HG03159 (cell line): ENCODE measurements around the gene PPP1R13B.

Experiments
- ATAC-seq: cut with Tn5 transposase; IDR thresholded peaks from one replicate; pipeline ENCODE4 v1.9.1; 2021; ENCODE audit warnings: mild to moderate bottlenecking, moderate library complexity; ENCODE audit not compliant: unreplicated experiment

The PPP1R13B gene

DNA sequence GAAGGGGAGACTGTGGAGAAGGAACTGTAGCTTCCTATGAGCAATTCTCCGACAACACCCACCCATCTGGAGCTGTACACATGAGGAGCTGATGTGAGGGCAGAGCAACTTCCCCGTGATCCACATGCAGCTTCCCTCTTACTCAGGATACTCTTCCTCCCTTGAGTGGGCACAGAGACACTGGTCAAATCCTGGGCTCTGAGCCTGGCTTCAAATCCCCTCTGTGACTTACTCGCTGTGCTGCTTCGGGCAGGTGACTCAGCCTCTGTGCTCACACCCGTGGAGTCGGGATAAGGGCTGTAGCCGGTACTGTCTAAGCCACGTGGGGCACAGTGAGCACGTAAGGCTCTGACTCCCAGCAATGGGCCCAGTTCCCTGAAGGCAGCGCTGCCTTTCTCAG lies 100.7 kb downstream of the PPP1R13B start:
- ATAC-seq, result no peak

DNA sequence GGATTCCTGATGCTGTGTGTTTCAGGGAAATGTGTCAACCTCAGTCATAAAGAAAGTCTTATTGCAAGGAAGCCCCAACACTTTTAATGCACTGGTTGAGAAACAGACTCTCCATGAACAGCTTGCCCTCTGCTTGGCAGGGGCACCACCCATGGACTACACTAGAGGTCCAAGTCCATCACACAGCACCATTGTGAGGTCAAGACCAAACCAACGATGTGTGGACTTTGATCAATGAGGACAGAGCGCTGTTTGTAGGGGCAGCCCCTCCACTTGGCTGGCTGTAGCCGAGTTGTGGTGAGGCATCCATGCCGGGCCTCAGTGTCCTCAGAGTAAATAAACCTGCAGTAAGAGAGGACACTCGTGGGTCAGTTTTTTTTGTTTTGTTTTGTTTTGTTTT lies 102.0 kb downstream of the PPP1R13B start:
- ATAC-seq, result no peak

DNA sequence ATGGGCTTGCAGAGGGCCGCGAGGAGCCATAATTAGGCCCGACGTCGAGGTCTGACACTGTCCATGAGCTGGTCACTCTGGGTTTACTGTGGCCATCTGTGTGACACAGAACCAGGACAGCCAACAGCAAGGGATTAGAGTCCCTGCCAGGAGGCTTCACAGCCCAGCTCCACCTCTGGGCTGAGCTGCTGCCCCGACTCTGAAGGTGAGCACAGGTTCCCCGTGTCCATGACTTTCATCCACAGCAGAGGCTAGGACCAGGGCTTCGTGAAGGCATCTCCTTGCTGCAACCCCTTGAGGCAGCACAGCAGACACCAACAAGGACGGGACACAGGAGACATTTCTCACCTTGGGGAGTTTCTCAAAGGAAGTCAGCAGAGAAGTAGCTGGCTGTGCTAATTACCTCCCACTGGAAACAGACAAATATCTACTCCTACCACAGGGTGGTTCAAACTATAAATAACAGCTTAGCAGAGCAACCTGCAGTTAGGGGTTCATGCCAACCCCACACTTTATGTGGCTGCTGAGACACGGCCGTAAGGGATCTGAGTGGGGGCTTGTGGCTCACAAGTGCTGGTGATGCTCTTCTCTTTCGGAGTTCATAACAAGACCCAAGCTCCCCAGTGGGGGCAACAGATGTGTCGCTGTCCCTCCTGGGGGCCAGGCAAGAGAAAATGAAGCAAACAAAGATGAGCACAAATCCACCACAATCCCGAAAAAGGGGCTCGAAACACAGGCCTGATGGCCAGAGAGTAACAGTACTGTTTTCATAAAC lies 102.6 kb downstream of the PPP1R13B start:
- no peak for ATAC-seq

GRCh38 chr14:103743691-103744090 lies 103.7 kb downstream of the PPP1R13B start:
- no peak for ATAC-seq

GRCh38 chr14:103742499-103743255 lies 104.7 kb downstream of the PPP1R13B start:
- ATAC-seq, result no peak

- ATAC-seq, result no peak
Measured at GRCh38 chr14:103741876-103742275, 105.5 kb downstream of the PPP1R13B start.

- ATAC-seq, result no peak
Measured at GRCh38 chr14:103740991-103741689, 106.2 kb downstream of the PPP1R13B start.

DNA sequence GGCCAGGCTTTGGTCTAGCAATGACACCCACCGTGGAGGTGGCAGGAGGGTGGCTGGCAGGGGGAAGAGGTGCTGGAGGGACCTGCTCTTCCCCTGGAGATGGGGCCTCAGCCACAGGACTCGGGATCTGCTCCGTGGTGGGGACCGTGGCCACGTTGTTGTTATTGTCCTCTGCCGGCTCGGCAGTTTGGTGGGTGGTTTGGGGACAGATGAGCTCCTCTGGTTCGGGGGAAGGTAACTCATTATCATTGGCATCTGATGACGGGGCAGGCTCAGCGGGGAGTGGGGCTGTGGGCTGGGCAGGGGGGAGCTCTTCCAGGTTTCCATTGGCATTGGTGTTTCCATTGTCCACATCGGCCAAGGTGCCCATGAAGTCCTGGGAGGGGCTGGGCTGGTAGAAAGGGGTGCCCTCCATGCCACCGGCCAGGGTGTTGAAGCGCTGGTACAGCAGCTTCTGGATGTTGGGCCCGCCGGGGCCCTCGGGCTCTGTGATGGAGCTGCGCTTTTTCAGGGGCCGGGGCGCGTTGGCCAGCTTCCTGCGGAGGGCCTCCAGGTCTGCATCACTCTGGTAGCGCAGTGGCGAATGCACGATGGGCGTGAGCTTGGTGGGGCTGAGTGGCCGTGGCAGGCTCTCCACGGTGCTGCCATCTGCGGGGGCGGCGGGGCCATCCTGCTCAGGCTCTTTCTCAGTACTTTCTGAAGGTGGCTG lies 107.4 kb downstream of the PPP1R13B start:
- no peak for ATAC-seq

- ATAC-seq, result no peak
Measured at GRCh38 chr14:103739466-103739792, 107.9 kb downstream of the PPP1R13B start.

- no peak for ATAC-seq
Measured at GRCh38 chr14:103738701-103739451, 108.5 kb downstream of the PPP1R13B start.

DNA sequence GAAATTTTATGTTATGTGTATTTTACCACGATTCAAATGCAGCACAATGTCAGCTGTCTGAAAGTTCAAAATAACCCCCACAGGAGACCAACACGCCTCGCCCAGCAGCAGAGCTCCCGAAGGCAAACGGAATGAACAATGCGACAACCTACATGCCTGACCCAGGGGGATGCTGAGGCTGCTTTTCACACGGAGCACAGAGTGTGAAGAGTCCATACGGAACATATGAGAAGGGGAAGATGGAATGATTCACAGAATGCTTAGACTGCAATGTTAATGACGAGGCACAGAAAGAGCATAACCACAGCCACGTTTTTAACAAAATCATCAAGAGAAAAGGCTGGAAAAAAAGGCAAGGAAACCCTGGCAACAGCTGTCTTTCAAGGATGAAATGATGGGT lies 109.2 kb downstream of the PPP1R13B start:
- no peak for ATAC-seq

GRCh38 chr14:103737432-103738045 lies 109.8 kb downstream of the PPP1R13B start:
- no peak for ATAC-seq

DNA sequence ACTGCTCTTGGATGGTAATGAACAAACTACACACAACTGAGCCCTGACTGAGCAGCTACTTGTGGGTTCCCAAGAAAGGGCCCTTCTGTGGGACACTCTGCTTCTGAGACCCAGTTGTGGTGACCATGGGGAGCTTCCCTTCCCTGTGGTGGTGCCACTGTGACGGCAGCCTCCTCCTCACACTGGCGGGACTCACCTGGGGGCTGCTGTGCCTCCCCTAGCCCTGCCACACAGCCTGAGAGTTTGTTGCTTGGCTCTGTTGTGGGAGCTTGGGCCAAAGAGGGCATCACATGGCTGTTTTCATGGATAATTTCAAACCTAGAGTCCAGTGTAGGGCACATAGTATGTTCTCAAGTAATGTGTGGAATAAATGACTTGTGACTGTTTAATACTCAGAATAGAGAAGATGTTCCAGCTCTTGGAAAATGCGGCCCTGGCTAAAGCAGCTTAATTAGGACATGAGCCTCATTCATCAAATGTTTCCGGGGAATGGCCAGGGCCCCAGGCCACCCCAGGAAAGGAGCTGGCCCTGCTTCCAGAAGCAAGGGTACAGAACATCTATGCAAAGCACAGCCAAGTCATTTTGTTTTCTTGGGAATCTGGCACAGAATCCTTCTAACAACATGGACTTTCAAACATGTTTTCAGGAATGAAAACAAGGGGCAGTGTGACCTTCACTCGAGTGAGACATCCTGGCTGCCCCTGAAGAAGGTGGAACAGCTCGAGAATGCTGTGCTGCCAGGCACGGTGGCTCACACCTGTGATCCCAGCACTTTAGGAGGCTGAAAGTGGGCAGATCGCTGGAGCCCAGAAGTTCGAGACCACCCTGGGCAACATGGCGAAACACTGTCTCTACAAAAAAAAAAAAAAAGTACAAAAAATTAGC lies 110.6 kb downstream of the PPP1R13B start:
- ATAC-seq, result no peak

DNA sequence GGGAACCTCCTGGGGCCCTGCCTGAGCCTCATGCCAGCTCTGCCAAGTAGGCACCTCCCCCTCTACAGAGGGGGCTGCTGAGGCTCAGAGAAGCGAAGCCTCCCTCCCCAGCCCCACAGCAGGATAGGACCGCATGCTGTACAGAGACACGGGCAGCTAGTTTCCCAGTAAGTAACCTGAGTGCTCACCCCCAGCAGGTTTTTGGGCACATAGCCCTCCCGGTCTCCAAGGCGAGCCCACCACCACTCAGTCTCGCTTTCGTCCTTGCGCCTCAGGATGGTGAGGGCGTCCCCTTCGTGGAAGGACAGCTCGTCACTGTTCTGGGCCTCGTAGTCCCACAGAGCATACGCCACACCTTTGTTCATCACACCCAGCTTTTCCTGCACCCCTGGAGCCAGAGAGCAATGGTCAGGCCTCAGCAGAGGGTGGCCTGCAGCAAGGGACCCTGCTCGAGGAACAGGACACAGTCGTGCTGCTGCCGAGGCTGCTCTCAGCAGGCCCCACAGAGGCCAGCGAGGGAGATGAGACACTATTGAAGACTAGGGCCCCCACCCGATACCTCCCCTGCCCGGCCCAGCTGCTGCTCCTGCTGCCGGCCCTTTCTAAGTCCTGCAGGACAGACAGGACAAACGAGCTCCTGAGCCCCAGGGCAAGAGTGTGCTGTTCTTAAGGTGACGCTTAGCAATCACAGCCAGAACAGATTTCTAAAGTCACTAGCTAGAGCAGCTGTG lies 111.4 kb downstream of the PPP1R13B start:
- ATAC-seq, result no peak

GRCh38 chr14:103735439-103735814 lies 111.9 kb downstream of the PPP1R13B start:
- no peak for ATAC-seq

DNA sequence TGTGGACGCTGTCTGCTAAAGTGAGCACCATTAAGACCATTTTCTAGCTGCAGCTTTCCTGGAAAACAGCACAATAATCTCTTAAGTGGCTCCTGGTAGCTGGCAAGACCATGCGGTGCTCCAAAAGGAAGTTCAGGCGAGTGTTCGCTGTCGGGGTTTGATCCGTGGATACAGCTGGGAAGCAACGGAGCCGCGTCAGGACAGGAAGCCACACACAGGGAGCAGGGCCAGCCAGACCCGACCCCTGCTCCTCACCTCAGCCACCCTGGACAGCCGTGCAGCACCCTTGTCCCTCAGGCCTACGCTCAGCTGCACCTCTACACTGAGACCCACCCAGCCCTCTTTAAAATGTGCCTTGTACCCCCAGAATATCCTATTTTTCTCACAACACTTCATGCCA lies 112.4 kb downstream of the PPP1R13B start:
- ATAC-seq, result no peak

DNA sequence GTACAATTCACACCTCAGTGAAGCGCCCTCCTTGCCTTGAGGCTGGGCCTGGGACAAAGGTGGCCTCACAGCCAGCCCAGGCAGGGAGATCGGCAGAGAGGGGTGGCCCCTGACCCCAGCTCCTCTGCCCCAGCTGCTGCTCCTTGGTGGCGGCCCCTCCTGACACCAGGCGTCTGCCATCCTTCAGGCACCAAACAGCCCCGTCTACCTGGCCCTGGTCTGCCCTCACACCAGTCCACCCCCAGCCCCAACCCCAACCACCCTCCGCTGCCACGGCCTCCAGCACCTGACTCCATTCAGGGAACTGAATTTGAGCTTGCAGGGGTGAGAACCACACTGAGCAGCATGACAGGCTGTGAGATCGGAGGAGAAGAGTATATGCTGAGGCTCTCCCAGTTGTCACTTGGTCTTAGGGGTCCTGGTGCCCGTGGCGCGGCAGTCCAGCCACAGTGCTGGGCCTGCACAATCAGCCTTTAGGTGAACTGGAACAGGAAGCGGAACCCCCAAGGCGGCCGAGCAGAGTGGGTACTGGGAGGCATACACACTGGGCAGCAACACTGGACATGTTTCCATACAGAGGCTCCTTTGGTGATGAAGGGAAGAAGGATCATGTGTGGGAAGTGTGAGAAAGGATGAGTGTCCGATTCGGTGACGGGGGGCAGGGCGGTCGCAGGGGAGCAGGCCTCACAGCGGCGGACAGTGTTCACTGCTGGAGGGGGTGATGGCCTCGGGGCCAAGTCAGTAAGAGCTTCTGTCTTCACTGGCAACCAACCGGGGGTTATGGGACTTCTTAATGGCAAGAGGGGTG lies 113.1 kb downstream of the PPP1R13B start:
- ATAC-seq, result no peak

DNA sequence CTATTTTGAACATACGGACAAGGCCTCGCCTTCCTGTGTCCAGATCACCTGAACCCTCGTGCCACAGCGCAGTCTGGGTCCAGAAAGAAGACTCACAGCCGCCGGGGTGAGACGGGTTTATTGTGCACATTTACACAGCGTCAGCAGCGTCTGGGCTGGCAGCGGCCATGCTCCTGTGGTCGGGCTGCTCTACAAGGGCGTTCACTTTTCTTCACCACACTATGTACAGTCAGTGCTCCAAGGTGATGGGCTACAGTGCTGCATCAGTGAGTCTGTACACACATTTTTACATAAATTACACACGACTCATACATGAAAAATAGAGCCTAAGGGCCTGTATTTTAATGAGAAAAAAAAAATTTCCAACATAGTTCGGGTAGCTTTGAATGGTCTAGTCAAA lies 113.7 kb downstream of the PPP1R13B start:
- ATAC-seq, result no peak
